GM18909 (cell line): ENCODE data around the gene RAB6B.

Experiments
- ATAC-seq: cut with Tn5 transposase; IDR thresholded peaks from one replicate; pipeline ENCODE4 v1.9.1; 2021; ENCODE audit warnings: mild to moderate bottlenecking; ENCODE audit not compliant: unreplicated experiment, poor library complexity

Gene RAB6B

DNA sequence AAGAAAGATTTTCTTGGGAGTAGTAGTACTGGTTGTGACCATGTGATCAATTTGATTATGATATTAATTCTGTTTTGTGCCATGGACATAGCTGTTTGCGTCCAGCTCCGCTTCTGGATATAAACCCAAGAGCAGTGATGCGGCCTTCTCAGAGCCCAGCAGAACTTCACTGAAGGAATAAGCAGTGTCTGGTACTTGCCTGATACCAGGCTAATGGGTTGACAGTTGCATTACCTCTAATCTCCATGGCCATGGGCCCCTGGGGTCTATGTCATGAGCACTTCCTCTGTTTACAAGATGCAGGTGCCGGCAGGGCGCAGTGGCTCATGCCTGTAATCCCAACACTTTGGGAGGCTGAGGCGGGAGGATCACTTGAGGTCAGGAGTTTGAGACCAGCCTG is 36.3 kb upstream of the RAB6B start:
- ATAC-seq = no peak

GRCh38 chr3:133931084-133931483 is 35.4 kb upstream of the RAB6B start:
- no peak for ATAC-seq

GRCh38 chr3:133930341-133930933 is 34.8 kb upstream of the RAB6B start:
- ATAC-seq = no peak

DNA sequence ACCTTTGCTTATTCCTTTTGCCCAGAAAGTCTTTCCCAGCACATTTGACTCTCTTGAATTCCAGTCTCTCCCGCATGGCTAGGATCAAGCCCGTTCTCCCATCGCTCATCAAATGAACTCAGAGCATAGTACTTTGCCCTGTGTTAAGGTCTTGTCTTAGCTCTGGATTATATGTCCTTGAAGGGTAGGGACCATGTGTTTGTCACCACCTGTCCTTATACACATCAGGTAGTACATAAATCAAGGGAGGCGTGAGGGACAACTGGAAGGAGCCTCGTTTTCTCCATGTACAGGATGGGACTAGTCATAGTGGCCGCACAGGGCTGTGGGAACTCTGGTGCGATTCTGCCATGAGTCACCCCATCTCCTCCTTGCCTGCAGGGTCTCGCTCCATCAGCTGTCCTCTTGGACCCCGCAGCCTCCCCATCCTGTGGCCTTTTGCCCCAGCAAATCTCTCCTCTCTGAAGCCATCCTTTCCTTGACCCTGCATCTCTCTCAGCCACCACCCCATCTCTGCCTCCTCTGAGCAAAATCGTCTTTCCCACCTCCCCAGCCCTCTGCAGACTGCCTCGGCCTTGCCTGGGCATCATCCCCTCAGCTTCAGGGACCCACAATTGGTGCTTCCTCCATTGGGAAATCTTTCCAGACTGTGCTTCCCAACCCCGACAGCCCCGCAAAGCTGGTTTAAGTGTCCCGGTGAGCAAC is 33.4 kb upstream of the RAB6B start:
- ATAC-seq = no peak

GRCh38 chr3:133928136-133928893 is 32.6 kb upstream of the RAB6B start:
- no peak for ATAC-seq

GRCh38 chr3:133927540-133928066 is 31.9 kb upstream of the RAB6B start:
- ATAC-seq = peak; percentile 65

- ATAC-seq = peak; percentile 14
Observed at GRCh38 chr3:133926736-133927539, 31.3 kb upstream of the RAB6B start.

DNA sequence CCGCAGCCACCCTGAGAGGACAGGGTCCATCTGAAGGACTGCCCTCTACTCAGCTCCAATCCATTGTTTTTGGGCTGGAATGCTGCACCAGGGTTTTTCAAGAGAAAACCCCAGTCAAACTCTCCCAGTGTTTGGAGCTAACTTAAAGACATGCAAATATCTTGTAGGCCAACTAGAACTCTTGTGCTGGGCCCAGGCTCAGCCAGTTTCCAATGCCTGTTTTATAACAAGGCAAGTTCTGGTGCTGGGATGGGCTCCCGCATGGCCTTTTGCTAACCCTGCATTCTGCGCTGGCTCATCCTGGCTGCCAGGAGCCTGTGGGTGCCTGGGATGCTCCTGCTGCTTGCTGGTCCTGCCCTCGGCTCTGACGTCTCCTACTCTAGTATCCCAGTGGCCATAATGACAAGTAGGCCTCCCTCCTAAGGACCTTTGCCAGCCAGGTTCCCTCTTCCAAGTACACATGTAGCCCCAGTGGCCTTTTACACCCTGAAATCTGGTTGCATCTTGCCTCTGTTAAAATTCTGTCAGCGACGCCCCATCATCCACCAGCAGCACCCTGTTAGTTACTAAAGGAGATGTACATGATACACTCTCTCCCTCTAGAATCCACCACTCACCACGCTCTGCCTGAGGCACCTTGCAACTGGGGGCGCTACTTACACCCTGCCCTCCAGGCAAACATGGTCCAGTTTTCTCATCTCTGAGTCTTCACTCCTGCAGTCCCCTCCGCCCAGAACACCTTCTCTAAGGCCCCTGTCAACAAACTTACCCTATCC is 30.5 kb upstream of the RAB6B start:
- no peak for ATAC-seq

GRCh38 chr3:133924041-133924440 is 28.4 kb upstream of the RAB6B start:
- ATAC-seq = no peak

GRCh38 chr3:133921592-133921991 is 25.9 kb upstream of the RAB6B start:
- no peak for ATAC-seq

- ATAC-seq = no peak
Observed at GRCh38 chr3:133917144-133917543, 21.5 kb upstream of the RAB6B start.

DNA sequence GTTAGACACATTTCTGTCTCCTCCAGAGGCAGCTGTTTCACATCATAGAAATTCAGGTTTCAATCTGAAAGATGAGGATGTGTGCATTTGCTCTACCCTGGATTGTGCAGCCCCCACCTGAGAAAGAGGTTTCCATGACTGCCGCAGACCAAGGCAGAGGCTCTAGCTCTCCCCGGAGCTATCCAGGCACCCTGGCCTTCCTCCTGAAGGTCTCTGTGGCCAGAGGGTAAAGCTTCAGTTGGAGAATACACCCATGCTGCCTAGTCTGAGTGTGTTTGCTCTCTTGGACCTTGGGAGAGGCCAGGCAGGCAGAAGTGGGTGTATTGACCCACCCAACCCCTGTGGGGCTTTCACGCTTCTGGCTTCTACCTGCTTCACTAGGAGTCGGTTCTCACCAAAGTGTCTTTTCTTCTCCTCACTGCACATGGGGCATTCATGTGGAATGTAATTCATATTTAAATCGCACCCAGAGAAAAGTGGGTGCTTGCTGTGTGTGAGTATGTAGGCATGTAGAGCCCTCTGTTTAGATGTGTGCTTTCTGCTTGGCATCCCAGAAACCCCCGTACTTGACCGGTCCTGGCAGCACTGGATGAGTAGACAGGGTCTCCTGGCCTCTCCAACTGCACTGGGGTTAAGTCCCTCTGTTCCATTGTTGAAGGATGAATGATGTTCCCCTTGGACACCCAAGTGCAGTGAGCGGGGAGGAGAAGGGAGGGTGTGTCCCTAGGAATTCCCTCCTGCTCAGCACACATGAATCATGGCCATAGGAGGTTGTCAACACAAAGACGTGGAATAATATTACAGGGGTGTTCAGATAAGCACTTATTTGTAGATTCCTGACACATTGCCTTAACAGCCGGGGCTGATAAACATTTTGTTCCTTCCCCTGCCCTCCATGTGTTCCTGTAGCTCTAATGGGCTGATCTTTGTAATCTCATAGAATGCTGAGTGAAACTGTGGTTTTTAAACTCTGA is 20.3 kb upstream of the RAB6B start:
- ATAC-seq = no peak

- ATAC-seq = no peak
Observed at GRCh38 chr3:133914839-133915600, 19.3 kb upstream of the RAB6B start.

DNA sequence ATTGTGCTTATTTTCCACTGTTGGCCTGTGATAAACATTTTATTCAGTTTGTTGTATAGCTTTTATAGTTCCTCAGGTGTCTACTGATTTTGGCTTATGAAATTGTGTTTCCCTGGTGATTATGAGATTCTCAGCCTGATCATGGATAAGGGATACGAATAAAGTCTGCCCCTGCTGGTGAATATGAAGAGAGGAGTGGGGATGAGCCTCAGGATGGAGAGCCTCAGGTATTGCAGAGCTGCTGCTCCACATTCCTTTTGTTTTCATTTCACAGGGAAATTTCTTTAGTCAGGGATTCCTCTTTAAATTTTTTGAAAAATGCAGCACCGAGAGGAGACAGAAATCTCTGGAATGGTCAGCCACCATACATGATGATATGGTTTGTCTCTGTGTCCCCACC is 14.7 kb upstream of the RAB6B start:
- ATAC-seq = no peak

DNA sequence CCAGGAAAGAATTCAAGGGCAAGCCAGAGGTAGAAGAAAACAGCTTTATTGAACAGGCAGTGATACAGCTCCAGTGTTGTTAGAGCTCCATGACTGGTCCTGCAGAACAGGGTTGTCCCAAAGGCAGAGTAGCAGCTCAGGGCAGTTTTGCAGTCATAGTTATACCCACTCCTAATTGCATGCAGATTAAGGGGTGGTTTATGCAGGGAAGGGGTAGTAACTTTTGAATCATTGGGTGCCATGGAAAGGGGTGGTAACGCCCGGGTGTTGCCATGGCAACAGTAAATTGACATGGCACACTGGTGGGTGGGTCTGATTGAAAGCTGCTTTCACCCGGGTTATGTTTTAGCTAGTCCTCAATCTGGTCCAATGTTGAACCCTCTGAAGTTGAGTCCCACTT is 9.7 kb upstream of the RAB6B start:
- no peak for ATAC-seq

DNA sequence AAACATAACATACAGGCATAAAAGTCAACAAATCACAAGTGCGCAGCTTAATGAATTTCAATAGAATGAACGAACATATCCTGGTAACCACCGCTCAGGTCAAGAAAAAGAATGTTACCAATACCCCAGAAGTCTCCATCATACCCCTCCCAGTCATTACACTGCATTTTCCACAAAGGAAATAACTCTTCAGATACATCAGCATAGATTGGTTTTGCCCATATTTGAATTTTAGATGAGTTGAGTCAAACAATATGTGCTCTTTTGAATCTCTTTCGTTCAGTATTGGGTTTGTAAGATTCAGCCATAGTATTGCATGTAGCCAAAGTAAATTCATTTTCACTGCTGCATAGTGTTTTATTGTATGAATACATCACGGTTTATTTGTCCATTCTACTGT is 6.2 kb upstream of the RAB6B start:
- no peak for ATAC-seq

GRCh38 chr3:133901083-133901482 is 5.4 kb upstream of the RAB6B start:
- ATAC-seq = no peak

- no peak for ATAC-seq
Observed at GRCh38 chr3:133899311-133899710, 3.6 kb upstream of the RAB6B start.
